ENCODE results near the gene EIF3A. TPM values are rescaled to one million over a fixed set of nuclear protein-coding genes. Genes with fewer than 3 reads are reported as not detected.

The EIF3A gene
- total and polyA plus RNA-seq, 2 donors (not counting 1 experiment from before 2014, with no cell fraction given) = 39.9 to 112 TPM

- TF ChIP-seq CTCF (conservative IDR thresholded peaks at IDR 0.05 in 1 of 2, IDR thresholded peaks at IDR 0.05 in 1 of 2; ENCODE audit: low read depth in 1 of 2, low read length in 2 of 2) (no peak), EZH2 (IDR thresholded peaks at IDR 0.05; ENCODE audit: low read length, missing control alignments) (no peak)
- H3K27ac ChIP-seq (ENCODE audit: insufficient read depth, low read length) = no peak overlapping the region
- DNase-seq (ENCODE audit: low read depth in 2 of 2) = no peak
- no peaks in the 10 kb centered on the region for H3K27me3 ChIP-seq (ENCODE audit: control insufficient read depth, insufficient read depth, low read length)
- H3K9me3 ChIP-seq (ENCODE audit: control insufficient read depth, insufficient read depth, low read depth, low read length) = no peaks in the 10 kb centered on the region
- no peak overlapping the region for H3K9ac ChIP-seq (ENCODE audit: insufficient read depth, low read length)
- peaks cover 2% of the 10 kb centered on the region for H4K20me1 ChIP-seq (ENCODE audit: control insufficient read depth, extremely low read depth, insufficient read depth, low read length)
- H3K4me3 ChIP-seq (replicated peaks in 1 of 4; ENCODE audit: control extremely low read depth in 1 of 4, insufficient read depth in 1 of 4, low read depth in 3 of 4, low read length in 4 of 4) = no peak overlapping the region
- no peak overlapping the region for H3K4me2 ChIP-seq (ENCODE audit: extremely low read depth, insufficient read depth, low read length)
- no peaks in the 10 kb centered on the region for H3K4me1 ChIP-seq (ENCODE audit: control insufficient read depth, extremely low read depth, insufficient read depth, low read length)
- peaks cover 58% of the 10 kb centered on the region for H3K79me2 ChIP-seq (ENCODE audit: control insufficient read depth, insufficient read depth, low read length)
- peaks cover 23% of the 10 kb centered on the region for H3K36me3 ChIP-seq (ENCODE audit: control insufficient read depth, insufficient read depth, low read length)
- H2AFZ ChIP-seq (ENCODE audit: low read length) = no peak overlapping the region
These were observed 30.8 kb downstream of the EIF3A start for GRCh38 chr10:119049777-119050176.

- peaks cover 58% of the 10 kb centered on the region for H3K79me2 ChIP-seq (ENCODE audit: control insufficient read depth, insufficient read depth, low read length)
- no peak overlapping the region for H3K4me2 ChIP-seq (ENCODE audit: extremely low read depth, insufficient read depth, low read length)
- no peak overlapping the region for H2AFZ ChIP-seq (ENCODE audit: low read length)
- no peak for DNase-seq (ENCODE audit: low read depth in 2 of 2)
- H3K4me3 ChIP-seq (replicated peaks in 1 of 4; ENCODE audit: control extremely low read depth in 1 of 4, insufficient read depth in 1 of 4, low read depth in 3 of 4, low read length in 4 of 4) = no peak overlapping the region
- TF ChIP-seq EZH2 (IDR thresholded peaks at IDR 0.05; ENCODE audit: low read length, missing control alignments) (no peak), CTCF (conservative IDR thresholded peaks at IDR 0.05 in 1 of 2, IDR thresholded peaks at IDR 0.05 in 1 of 2; ENCODE audit: low read depth in 1 of 2, low read length in 2 of 2) (no peak)
- no peak overlapping the region for H3K27ac ChIP-seq (ENCODE audit: insufficient read depth, low read length)
- peaks cover 23% of the 10 kb centered on the region for H3K36me3 ChIP-seq (ENCODE audit: control insufficient read depth, insufficient read depth, low read length)
- no peak overlapping the region for H3K9ac ChIP-seq (ENCODE audit: insufficient read depth, low read length)
- H3K27me3 ChIP-seq (ENCODE audit: control insufficient read depth, insufficient read depth, low read length) = no peaks in the 10 kb centered on the region
- no peaks in the 10 kb centered on the region for H3K4me1 ChIP-seq (ENCODE audit: control insufficient read depth, extremely low read depth, insufficient read depth, low read length)
- no peaks in the 10 kb centered on the region for H3K9me3 ChIP-seq (ENCODE audit: control insufficient read depth, insufficient read depth, low read depth, low read length)
- H4K20me1 ChIP-seq (ENCODE audit: control insufficient read depth, extremely low read depth, insufficient read depth, low read length) = peaks cover 2% of the 10 kb centered on the region
These were observed 31.3 kb downstream of the EIF3A start for GRCh38 chr10:119049361-119049760.

- H3K4me1 ChIP-seq (ENCODE audit: control insufficient read depth, extremely low read depth, insufficient read depth, low read length) = no peaks in the 10 kb centered on the region
- peaks cover 52% of the 10 kb centered on the region for H3K79me2 ChIP-seq (ENCODE audit: control insufficient read depth, insufficient read depth, low read length)
- H4K20me1 ChIP-seq (ENCODE audit: control insufficient read depth, extremely low read depth, insufficient read depth, low read length) = peaks cover 2% of the 10 kb centered on the region
- H2AFZ ChIP-seq (ENCODE audit: low read length) = no peak overlapping the region
- H3K36me3 ChIP-seq (ENCODE audit: control insufficient read depth, insufficient read depth, low read length) = peaks cover 22% of the 10 kb centered on the region
- no peak overlapping the region for H3K27ac ChIP-seq (ENCODE audit: insufficient read depth, low read length)
- no peak overlapping the region for H3K4me3 ChIP-seq (replicated peaks in 1 of 4; ENCODE audit: control extremely low read depth in 1 of 4, insufficient read depth in 1 of 4, low read depth in 3 of 4, low read length in 4 of 4)
- no peak for DNase-seq (ENCODE audit: low read depth in 2 of 2)
- H3K9me3 ChIP-seq (ENCODE audit: control insufficient read depth, insufficient read depth, low read depth, low read length) = no peaks in the 10 kb centered on the region
- no peaks in the 10 kb centered on the region for H3K27me3 ChIP-seq (ENCODE audit: control insufficient read depth, insufficient read depth, low read length)
- TF ChIP-seq EZH2 (IDR thresholded peaks at IDR 0.05; ENCODE audit: low read length, missing control alignments) = no peak
- no peak for TF ChIP-seq CTCF (conservative IDR thresholded peaks at IDR 0.05 in 1 of 2, IDR thresholded peaks at IDR 0.05 in 1 of 2; ENCODE audit: low read depth in 1 of 2, low read length in 2 of 2)
- no peak overlapping the region for H3K9ac ChIP-seq (ENCODE audit: insufficient read depth, low read length)
- no peak overlapping the region for H3K4me2 ChIP-seq (ENCODE audit: extremely low read depth, insufficient read depth, low read length)
These were observed 35.1 kb downstream of the EIF3A start for GRCh38 chr10:119045561-119045960.

Measured in fibroblast of lung (primary cell).